ENCODE results near the gene DLGAP1. TPM values are rescaled to one million over a fixed set of nuclear protein-coding genes. Genes with fewer than 3 reads are reported as not detected.

The DLGAP1 gene
- total and polyA plus RNA-seq, 10 of the 15 experiments (the other 5 are each of a cell fraction or from before 2014, with no cell fraction given), result 0.23 to 27.6 (median 1.9) TPM

- TF ChIP-seq, protein P1, sequence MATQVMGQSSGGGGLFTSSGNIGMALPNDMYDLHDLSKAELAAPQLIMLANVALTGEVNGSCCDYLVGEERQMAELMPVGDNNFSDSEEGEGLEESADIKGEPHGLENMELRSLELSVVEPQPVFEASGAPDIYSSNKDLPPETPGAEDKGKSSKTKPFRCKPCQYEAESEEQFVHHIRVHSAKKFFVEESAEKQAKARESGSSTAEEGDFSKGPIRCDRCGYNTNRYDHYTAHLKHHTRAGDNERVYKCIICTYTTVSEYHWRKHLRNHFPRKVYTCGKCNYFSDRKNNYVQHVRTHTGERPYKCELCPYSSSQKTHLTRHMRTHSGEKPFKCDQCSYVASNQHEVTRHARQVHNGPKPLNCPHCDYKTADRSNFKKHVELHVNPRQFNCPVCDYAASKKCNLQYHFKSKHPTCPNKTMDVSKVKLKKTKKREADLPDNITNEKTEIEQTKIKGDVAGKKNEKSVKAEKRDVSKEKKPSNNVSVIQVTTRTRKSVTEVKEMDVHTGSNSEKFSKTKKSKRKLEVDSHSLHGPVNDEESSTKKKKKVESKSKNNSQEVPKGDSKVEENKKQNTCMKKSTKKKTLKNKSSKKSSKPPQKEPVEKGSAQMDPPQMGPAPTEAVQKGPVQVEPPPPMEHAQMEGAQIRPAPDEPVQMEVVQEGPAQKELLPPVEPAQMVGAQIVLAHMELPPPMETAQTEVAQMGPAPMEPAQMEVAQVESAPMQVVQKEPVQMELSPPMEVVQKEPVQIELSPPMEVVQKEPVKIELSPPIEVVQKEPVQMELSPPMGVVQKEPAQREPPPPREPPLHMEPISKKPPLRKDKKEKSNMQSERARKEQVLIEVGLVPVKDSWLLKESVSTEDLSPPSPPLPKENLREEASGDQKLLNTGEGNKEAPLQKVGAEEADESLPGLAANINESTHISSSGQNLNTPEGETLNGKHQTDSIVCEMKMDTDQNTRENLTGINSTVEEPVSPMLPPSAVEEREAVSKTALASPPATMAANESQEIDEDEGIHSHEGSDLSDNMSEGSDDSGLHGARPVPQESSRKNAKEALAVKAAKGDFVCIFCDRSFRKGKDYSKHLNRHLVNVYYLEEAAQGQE (IDR thresholded peaks at IDR 0.05; ENCODE audit: low read depth, low read length), result no peak
- TF ChIP-seq ZNF592 (IDR thresholded peaks at IDR 0.05) (no peak), BRCA1 (IDR thresholded peaks at IDR 0.05; ENCODE audit: low read depth, low read length) (no peak), CEBPB (IDR thresholded peaks at IDR 0.05; ENCODE audit: borderline replicate concordance in 1 of 2, low read depth in 2 of 2, low read length in 2 of 2) (no peak), MYB (IDR thresholded peaks at IDR 0.05; ENCODE audit: borderline replicate concordance, low read depth, low read length) (peak; percentile 94), JUND (IDR thresholded peaks at IDR 0.05; ENCODE audit: low read depth, low read length) (no peak), POLR2A (IDR thresholded peaks at IDR 0.05; ENCODE audit: low read depth, low read length) (no peak), IRF3 (IDR thresholded peaks at IDR 0.05) (no peak), YY1 (IDR thresholded peaks at IDR 0.05; ENCODE audit: low read depth, low read length) (no peak), ATF7 (IDR thresholded peaks at IDR 0.05; ENCODE audit: low read depth) (peak; percentile 87), POLR2AphosphoS5 (IDR thresholded peaks at IDR 0.05; ENCODE audit: low read length) (no peak), ZSCAN29 (IDR thresholded peaks at IDR 0.05) (peak; percentile 83), SP1 (IDR thresholded peaks at IDR 0.05; ENCODE audit: low read depth, low read length) (peak; percentile 28), BHLHE40 (IDR thresholded peaks at IDR 0.05; ENCODE audit: borderline replicate concordance in 1 of 2, low read depth in 2 of 2, low read length in 1 of 2) (no peak), CREM (IDR thresholded peaks at IDR 0.05; ENCODE audit: low read depth) (no peak), SIX5 (IDR thresholded peaks at IDR 0.05; ENCODE audit: low read depth, low read length, severe bottlenecking) (no peak), NRF1 (conservative IDR thresholded peaks at IDR 0.05; ENCODE audit: low read depth, low read length) (no peak), SREBF2 (IDR thresholded peaks at IDR 0.05; ENCODE audit: low read length) (no peak), IKZF2 (IDR thresholded peaks at IDR 0.05) (peak; percentile 92 to 94), BMI1 (IDR thresholded peaks at IDR 0.05; ENCODE audit: borderline replicate concordance) (no peak), STAT3 (IDR thresholded peaks at IDR 0.05; ENCODE audit: low read depth, low read length) (no peak), MEF2A (IDR thresholded peaks at IDR 0.05; ENCODE audit: insufficient read depth, low read depth, low read length) (0 out of 2 replicates have a peak, but pooled peaks have one; percentile 7), ZNF207 (IDR thresholded peaks at IDR 0.05; ENCODE audit: borderline replicate concordance) (no peak), ZNF384 (IDR thresholded peaks at IDR 0.05; ENCODE audit: borderline replicate concordance, low read depth, low read length) (peak; percentile 71), HCFC1 (IDR thresholded peaks at IDR 0.05; ENCODE audit: low read length) (no peak), FOXK2 (IDR thresholded peaks at IDR 0.05) (no peak)
Measured at GRCh38 chr18:4391859-4392258, 63.2 kb downstream of the DLGAP1 start (continued).
